RKO (cell line): ENCODE measurements around the gene ZNF133.
"Not testable (repeated sequence)": the region's sequence is repeated elsewhere in the genome, so short reads cannot be mapped to it uniquely, and the experiment has no call there.

Source experiments
- DNase-seq: peaks from one replicate; pipeline ENCODE4 v3.0.0-alpha.2; 2016; ENCODE audit warnings: low spot score

Gene ZNF133

GRCh38 chr20:18284805-18285533 is 3.4 kb upstream of the ZNF133 start:
- no peak for DNase-seq

GRCh38 chr20:18287546-18287914 is 797 bp upstream of the ZNF133 start:
- DNase-seq, result peak; percentile 11

- DNase-seq, result peak; percentile 69
Observed at GRCh38 chr20:18288749-18289267, 481 bp downstream of the ZNF133 start.

DNA sequence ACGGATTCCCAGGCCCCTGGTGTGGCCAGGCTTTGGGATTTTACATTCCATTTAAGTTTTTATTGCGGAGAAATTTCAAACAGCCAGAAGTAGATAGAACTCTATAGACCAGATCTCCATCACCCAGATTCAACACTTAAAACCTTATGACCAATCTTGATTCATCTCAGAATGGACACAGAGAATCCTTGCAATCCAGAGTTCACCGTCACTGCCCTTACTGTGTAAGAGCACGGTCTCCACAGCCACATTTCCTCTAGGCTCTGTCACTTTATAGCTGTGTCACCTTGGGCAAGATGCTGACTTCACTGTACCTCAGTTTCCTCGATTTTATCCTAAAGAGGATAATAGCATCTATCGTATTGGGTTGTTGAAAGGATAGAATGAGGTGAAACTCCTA is 979 bp downstream of the ZNF133 start:
- peak; percentile 80 for DNase-seq

DNA sequence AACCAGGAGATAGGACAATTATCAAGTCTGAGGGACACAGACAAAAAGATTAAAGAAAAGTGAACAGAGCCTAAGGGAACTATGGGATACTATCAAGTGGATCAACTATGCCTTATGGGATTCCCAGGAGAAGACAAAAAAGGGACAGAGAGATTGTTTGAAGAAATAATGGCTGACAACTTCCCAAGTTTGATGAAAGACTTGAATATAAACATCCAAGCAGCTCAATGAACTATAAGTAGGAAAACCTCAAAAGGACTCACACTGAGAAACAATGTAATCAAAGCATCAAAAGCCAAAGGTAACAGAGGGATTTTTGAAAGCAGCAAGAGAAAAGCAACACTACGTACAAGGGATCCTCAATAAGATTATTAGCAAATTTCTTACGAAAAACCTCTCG is 11.0 kb downstream of the ZNF133 start:
- DNase-seq, result no peak

- peak; percentile 23 for DNase-seq
Observed at GRCh38 chr20:18304618-18305017, 16.3 kb downstream of the ZNF133 start.

- no peak for DNase-seq
Observed at GRCh38 chr20:18307301-18307700, 19.0 kb downstream of the ZNF133 start.

DNA sequence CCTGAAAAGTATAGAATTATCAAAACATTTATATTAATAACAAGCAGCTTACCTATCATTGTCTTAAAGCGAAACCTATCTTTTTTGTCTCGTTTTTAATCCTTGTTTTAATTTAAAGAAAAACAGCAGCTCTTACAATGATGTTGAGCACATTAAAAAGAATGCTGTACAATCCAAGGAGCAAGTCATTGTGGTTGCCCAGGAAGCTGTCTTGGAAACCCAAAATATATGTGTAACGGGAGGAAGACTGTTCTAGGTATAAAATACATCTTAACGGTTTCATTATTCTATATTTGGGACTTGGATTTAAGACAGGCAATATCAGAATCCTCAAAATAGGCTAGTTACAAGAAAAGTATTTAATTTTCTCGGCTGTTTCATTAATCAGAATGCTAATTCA is 21.7 kb downstream of the ZNF133 start:
- no peak for DNase-seq

GRCh38 chr20:18310592-18310991 is 22.3 kb downstream of the ZNF133 start:
- no peak for DNase-seq

DNA sequence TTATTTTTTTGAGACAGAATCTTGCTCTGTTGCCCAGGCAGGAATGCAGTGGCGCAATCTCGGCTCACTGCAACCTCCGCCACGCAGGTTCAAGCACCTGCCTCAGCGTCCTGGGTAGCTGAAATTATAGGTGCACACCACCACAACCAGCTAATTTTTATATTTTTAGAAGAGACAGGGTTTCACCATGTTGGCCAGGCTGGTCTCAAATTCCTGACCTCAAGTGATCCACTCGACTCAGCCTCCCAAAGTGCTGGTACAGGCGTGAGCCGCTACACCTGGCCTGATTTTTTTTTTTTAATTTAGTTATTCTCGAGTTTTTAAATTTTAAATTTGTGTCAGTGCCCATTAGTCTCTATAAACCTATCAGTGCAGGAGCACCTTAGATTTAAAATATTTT is 24.4 kb downstream of the ZNF133 start:
- no peak for DNase-seq

- no peak for DNase-seq
Observed at GRCh38 chr20:18313411-18313810, 25.1 kb downstream of the ZNF133 start.

- peak; percentile 91 for DNase-seq
Observed at GRCh38 chr20:18314786-18315406, 26.6 kb downstream of the ZNF133 start.

GRCh38 chr20:18316166-18316565 is 27.8 kb downstream of the ZNF133 start:
- DNase-seq, result no peak

DNA sequence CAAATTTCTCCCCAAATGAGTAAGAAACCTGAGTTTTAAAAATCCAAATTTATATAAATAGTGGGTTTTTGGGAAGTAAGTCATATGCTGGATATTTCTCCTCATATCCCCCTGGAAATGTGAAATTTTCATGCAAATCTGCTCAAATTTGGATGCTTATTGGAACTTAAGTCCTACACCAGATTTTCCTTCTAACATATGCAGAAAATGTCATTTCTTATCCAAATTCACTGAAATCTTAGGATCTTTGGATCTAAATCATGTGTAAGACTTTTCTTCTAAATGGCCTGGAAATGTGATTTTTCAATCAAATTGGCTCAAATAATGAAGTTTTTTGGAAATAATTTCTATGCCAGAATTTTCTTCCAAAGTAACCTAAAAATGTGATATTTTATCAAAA is 33.0 kb downstream of the ZNF133 start:
- no peak for DNase-seq

- no peak for DNase-seq
Observed at GRCh38 chr20:18321976-18322950, 33.9 kb downstream of the ZNF133 start.

- no peak for DNase-seq
Observed at GRCh38 chr20:18323705-18324104, 35.4 kb downstream of the ZNF133 start.

- no peak for DNase-seq
Observed at GRCh38 chr20:18324596-18325089, 36.3 kb downstream of the ZNF133 start.

DNA sequence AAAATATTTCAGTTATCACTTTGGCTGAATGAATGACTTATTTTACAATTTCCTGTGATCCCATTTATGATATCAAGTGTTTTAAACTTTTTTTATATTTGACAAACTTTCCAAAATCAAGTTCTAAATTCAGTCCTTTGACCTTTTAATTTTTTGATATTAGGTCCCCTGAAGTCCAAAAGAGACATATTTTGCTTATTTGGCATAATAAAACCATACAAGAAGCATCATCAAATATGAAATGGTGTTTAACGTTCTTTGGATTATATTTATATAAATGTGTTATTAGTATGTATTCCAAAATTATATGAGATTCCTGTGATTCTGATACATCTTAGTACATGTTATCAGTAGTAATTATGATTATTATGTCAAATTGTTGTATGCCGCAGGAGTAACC is 38.7 kb downstream of the ZNF133 start:
- no peak for DNase-seq

GRCh38 chr20:18331694-18332093 is 43.4 kb downstream of the ZNF133 start:
- DNase-seq, result no peak

GRCh38 chr20:18349749-18350148 is 61.4 kb downstream of the ZNF133 start:
- not testable (repeated sequence) for DNase-seq

GRCh38 chr20:18359854-18360253 is 71.5 kb downstream of the ZNF133 start:
- no peak for DNase-seq

GRCh38 chr20:18360635-18361034 is 72.3 kb downstream of the ZNF133 start:
- no peak for DNase-seq
